Activated CD8-positive, alpha-beta memory T cell treated with anti-CD3 and anti-CD28 coated beads, Interleukin-2, amount 50 U/mL, for 4 hours (primary cell): Measurements from ENCODE around the gene BCL3.

ENCODE experiments used
- DNase-seq: peaks from one replicate; pipeline ENCODE4 v3.0.0-alpha.2; 2020

The BCL3 gene

DNA sequence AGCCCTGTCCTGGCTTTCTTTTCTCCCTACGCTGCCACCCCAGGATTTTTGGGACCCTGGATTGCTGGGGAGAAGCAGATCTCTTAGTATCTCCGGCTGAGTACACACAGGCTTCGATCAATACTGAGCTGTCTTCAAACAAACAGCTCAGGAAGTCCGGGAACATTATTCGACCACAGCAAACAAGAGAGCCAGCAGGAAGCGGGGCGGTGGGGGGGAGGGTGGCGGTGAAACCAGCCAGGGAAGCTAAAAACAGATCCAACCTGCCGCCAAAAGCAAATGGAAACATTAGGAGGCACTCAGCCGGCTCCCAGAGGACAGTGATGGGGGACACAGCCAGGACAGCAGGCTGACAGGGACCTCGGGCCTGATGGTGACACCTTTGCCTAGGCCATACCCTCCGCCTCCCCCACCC lies 48.2 kb downstream of the BCL3 start:
- no peak for DNase-seq

DNA sequence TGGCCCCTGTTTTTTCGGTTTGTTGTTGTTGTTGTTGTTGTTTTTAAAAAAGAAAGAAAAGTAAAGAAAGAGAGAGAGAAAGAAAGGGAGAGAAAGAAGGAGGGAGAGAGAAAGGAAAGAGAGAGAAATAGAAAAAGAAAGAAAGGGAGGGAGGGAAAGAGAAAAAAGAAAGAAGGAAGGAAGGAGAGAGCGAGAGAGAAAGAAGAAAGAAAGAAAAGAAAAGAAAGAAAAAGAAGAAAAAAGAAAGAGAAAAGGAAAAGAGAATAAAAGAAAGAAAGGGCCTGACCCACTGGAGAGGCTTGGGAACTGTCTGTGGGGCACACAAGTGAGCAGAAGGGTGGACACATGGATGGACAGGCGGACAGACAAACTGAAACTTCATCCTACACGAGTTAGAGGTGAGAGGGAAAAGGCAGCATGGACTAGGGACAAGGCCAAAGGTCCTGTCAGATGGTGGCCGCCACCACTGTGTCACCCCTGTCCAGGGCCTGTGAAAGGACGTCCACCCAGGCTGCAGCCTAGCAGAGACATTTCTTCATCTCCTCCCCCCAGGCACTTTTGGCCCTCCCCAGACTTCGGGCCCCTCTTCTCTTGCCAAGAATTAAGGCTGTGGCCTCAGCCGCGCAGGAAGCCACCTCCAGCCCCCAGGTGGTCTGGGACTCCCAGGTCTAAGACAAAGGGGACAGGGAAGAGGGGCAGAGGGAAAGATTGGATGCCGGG lies 51.3 kb downstream of the BCL3 start:
- no peak for DNase-seq

DNA sequence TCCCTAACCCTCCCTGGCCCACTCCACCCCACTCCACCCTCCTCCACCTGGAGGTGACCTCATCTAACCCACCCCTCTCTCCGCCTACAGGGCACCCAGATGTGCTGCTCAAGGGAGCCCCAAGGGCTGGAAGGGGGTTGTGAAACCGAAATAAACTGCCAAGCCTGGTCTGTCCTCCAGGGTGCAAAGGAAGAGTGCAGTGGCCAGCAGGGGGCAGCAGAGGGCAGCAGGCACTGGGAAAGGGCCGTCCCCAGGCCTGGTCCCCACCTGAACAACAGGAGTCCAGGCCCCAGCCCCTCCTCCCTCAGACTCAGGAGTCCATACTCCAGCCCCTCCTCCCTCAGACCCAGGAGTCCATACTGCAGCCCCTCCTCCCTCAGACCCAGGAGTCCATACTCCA lies 52.0 kb downstream of the BCL3 start:
- DNase-seq = peak; percentile 82

DNA sequence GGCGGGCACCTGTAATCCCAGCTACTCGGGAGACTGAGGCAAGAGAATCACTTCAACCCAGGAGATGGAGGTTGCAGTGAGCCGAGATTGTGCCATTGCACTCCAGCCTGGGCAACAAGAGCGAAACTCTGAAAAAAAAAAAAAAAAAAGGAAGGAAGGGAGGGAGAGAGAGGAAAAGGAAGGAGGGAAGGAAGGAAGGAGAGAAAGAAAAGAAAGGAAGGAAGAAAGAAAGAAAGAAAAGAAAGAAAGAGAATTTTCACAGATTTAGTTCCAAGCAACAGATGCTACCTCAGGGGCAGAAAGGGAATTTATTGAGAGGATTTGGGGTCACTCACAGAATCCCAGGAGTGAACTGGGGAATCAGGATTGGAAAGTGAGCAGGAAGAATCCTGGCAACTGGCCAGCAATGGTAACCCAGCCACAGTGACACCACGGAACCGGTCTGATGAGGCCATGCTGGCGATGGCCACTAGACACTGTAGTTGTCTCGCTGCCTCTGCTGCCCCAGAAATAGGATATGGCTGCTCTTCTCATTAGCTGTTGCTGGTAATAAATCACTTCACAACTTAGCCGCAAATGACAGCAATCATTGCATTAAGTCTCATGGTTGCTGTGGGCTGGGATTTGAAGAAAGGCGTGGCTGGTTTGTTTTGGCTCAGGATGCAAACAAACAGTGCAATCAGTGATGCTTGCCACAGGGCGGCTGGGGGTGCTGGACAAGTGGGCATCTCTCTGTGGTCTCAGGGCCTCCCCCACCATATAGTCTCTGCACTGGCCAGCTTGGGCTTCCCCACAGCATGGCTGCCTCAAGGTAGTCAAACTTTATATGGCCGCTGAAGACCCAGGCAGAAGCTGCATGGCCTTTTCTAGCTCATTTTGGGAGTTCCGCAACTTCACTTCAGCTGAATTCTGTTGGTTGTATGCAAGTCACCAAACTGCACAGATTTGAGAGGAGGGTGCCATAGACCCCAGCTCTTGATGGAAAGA lies 55.2 kb downstream of the BCL3 start:
- no peak for DNase-seq

DNA sequence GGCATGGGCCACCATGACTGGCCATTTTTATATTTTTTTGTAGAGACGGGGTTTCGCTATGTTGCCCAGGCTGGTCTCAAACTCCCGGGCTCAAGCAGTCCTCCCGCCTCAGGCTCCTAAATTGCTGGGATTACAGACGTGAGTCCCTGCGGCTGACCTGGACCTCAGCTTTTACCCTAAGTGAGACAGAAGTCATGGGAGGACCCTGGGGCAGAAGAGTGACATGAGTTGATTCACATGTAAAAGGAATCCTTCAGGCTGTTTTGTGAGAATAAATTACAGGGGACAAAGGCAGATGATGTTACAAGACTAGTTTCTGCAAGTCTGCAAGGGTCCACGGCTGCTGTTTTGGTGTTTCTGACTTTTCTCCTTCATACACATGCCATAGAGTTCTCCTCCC lies 57.8 kb downstream of the BCL3 start:
- no peak for DNase-seq

DNA sequence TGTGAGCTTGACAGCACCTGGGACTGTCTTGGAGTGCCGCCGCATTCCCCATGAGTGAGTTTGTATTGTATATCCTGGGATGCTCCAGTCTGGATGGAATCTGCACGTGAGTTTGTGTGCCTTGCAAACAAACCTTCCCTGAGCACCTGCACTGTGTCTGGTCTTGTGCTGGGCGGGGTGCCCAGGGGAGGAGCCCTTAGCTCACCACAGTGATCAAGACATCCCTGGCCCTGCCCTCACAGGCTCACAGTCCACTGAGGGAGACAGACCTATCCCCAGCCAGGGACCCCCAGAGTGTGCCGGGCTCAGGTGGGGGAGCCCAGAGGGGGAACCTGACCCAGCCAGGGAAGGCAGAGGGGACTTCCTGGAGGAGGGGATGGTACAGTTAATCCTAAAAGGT lies 58.7 kb downstream of the BCL3 start:
- no peak for DNase-seq

DNA sequence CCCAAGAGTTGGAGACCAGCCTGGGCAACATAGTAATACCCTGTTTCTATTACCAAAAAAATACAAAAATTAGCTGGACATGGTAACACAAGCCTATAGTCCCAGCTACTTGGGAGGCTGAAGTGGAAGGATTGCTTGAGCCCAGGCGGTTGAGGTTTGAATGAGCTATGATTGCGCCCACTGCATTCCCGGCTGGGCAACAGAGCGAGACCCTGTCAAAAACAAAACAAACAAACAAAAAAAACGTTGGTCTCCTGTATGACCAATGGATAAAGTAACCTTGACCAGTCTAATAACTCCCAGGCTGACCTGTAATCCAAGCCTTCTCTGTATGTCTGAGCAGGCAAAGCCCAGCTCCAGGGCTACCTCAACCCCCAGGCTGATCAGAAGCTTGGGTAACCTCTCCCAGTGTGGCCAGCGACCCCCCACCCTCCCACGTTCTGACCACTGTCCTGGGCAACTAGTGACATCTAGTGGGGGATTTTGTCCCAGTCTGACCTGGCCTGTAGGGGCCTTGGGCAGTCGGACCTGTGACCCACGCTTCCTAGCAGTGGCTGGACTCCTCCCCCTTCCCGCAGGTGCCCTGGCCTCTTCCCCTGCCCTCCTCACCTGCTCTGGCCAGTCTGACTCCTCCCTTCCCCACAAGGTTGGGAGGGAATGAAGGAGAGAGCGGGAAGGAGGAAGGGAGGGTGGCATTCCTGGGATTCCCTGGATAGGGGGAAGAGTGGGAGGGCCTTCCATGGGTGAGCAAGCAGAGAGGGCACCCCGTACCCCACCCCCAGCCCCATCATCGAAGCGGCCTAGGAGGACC lies 59.3 kb downstream of the BCL3 start:
- DNase-seq = no peak

DNA sequence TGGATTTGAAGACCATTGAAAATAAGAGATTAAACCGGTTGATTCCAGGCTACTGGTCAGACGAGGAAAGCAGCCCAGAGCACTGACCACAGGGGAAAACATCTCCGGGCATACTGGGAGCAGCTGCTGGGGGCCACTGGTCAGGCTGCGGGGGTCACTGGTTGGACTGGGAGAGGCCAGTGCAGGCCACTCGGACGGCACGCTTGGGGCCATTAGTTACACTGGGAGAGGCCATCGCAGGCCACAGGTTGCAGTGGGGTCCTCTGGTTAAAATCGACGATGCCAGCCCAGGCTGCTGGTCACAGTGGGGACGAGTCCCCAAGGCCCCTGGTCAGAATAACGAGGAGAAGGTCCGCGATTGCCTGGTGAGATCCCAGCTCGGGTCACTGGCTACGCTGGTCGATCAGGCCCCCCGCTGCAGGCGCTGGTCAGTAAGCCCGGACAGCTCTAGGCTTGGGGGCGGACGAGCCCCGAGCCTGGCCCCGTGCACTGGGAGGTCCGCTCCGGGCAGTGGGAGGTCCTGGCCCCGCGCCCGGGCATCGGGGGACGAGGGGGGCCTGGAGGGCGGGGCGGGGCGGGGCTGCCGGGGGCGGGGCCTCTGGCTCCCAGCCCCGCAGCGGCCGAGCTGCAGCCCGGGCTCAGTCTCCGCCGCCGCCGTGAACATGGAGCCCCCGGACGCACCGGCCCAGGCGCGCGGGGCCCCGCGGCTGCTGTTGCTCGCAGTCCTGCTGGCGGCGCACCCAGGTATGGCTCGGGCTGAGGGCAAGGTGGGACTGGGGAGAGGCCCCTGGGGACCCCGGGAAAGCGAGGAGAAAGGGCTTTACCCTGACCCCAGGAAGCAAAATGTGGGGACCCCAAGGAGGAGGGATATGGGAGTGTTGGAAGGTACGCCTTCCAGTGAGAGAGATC lies 60.2 kb downstream of the BCL3 start, which contains the start of gene BCAM:
BCAM (plus strand) TSS at position 641 of the 909 bp plus-strand sequence; CDS start at position 663, 22 bp downstream.
- no peak for DNase-seq
